NCI-H1417 (cell line): Measurements from ENCODE around the gene PIP5K1B.

Source experiments
- DNase-seq, 3 experiments: peaks; one replicate each; lab custom pipeline; 2025; lab: John Stamatoyannopoulos, UW

The PIP5K1B gene

DNA sequence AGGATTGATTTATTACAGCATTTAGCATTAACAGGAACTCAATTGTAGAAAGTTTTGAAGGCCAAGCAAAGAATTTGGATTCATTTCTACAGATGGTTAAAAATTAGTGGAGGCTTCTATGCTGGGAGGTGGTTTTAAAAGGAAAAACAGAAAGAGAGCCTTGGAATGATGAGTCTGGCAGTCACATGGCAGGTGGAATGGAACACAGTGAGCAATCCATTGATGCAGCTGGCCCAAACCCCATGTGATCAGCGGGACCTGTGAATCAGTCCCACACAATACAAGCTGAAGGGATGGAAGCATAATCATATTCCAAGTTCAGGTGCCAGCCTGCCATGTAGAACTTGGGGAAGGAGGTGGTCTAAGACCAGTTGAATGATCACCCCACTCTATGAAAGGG, 147.9 kb downstream of the PIP5K1B start:
- DNase-seq = no peak

DNA sequence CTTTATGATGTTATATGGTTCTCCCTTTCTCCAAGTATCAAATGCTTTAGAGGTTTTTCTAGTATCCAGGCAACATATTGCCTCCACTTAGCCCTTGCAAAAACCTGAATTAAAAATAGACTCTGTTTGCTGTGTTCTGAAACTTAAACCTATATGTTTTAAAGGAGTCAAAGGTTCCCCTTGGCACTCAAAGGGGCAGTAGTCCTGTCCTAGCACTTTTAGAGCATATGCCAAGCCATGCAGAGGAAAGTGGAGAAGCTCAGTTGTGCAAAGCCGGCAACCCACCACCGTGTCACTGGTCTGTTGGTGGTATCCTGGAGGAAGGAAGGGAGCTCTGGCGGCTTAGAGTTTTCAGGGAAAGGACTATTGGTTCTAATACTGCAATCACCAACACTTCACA, 154.3 kb downstream of the PIP5K1B start:
- no peak for DNase-seq

DNA sequence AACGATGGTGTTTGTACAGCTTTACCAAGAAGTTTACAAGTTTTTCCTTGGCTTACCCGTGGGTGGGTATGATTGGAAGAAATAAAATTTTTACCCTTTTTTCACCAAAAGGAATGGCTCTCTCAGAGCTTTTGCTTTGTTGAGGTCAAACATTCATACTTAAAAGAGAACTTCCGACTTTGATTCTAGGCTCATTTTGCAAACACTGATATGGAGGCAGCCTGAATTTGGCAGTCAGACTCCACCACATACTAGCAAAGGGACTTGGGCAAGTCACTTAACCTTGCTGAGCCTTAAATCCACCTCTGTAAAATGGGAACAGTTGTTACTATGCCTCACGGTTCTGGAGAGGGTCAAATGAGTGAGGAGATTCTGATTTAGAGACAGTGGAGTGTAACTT, 155.4 kb downstream of the PIP5K1B start:
- no peak for DNase-seq

DNA sequence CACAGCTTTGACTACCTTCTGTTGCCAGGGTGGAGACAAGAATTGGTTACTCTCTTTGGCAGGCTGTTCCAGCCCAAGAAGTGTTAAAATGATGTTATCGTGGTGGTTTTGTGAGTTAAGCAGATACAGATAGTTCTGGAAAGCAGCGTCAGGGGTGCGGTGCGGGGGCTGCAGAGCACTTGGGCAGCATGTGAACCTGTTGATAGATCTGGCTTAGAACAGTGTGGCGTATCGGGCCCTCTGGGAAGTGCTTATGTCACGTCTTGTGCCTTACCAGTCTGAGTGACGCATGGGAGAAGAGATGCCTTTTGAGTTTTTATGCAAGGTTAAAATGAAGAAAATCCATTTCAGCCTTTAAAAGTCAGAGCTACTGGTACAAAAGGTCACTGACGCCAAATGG, 156.4 kb downstream of the PIP5K1B start:
- DNase-seq = no peak

DNA sequence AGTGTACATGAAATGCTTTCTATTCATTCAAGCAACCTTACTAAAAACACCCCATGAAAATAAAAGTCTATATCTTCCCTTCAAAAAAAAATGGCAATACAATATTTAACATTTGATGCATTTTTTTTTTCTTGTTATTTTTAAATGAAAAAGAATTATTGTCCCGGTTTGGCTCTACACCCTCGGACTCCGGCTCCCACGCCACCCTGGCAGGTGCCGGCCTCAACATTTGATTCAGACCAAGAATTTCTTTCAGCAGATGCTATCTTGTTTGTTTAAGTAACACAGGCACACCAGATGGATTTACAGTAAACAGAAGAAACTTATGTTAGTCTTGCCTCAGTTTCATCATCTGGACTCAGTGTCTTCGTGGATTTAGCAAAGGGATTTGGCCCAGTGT, 162.0 kb downstream of the PIP5K1B start:
- no peak for DNase-seq

DNA sequence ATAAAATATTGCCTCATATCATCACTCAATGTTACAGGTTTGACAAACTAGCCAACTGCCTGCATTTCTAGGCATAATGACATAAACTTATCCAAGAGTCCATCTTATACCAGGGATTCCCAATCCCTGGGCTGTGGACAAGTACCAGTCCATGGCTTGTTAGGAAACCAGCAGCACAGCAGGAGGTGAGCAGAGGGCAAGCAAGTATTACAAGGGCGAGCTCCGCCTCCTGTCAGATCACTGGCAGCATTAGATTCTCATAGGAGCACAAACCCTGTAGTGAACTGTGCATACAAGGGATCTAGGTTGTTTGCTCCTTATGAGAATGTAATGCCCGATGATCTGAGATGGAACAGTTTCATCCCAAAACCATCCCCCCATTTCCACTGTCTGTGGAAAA, 164.0 kb downstream of the PIP5K1B start:
- DNase-seq = peak in 2 of 3 experiments; percentile 12 to 41

DNA sequence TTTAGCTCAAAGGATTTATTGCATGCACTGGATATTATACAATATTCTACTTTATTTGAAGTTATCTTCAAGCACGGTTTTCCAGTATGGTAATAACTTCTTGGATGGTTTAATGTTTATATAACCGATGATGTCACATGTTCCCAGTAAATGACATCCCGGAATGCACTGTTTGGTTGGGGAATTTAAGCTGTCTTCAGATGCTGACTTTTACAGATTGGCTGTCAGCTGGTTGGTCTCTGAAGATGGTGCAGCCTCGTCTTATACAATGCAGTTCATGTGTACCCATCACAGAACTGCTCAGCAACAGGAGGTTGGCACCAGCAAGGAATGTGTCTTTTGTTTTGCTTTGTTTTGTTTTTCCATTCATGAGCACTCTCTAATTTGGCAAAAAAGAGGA, 165.0 kb downstream of the PIP5K1B start:
- no peak for DNase-seq

DNA sequence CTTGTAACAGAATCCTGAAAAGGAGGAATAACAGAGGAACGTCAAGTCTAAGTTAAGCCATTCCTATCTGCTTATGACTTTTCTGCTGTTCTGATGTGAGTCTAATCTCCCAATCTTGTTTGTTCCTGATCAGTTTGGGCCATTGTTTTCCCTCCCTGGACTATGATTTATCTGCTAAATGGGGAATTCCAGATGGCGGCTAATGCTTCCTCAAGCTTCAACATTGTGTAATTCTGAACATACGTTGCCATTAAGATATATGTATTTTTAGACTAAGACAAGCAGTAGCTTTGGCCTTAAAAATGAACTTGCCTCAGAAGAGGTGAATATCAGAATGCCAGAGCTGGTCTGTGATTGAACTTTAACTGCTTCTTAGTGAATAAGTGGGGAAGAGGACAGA, 166.2 kb downstream of the PIP5K1B start:
- no peak for DNase-seq

DNA sequence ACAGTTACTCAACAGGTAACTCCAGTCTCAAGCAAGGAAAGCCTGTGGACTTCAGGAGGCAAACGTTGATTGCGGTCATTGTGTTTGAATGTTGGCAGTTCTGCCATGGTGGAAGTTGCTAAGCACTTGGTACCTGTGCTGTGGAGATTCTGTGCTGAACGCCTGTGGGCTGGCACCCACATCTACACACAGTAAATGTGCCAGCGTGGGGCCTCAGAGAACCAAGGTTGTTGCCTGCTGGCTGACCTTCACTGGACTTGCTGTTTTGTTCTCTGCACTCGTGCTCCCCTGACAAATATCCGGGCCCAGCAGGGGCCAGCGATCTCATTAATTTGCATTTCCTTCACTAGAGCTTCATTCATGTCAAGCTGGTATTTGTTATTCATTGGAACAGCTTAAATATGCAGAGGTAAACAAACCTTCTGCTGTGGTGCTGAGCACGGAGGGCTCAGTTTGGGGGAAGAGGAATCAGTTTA, 167.0 kb downstream of the PIP5K1B start:
- peak in 2 of 3 experiments; percentile 70 to 85 for DNase-seq

DNA sequence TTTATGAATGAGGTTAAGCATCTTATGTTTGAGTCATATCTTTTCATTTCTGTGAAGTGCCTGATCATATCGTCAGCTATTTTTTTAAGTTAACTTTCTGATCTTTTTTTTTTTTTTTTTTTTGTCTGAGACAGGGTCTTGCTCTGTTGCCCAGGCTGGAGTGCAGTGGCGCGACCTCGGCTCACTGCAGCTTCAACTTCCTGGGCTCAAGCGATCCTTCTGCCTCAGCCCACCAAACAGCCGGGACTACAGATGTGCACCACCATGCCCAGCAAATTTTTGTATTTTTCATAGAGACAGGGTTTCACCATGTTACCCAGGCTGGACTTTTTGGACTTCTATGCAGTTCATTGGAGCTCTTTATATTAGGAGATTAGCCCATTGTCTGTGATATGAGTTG, 168.1 kb downstream of the PIP5K1B start:
- no peak for DNase-seq

DNA sequence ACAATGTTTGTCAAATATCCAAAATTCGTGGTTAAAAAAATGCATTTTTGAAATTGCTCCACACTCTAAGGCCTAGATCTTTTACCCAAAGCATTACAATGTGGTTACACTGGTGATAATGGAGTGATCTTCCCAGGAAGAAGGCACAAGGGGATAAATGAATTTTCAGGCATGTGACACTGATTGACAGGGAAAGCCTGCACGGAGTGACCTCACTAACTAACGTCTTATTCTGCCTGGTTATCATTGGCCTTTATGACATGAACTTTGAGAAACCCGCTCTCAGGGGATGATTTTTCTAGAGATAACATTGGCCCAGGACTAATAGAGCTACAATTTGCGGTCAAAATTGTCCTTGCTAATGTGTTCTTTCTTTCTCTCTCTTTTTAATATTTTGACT, 171.2 kb downstream of the PIP5K1B start:
- no peak for DNase-seq

DNA sequence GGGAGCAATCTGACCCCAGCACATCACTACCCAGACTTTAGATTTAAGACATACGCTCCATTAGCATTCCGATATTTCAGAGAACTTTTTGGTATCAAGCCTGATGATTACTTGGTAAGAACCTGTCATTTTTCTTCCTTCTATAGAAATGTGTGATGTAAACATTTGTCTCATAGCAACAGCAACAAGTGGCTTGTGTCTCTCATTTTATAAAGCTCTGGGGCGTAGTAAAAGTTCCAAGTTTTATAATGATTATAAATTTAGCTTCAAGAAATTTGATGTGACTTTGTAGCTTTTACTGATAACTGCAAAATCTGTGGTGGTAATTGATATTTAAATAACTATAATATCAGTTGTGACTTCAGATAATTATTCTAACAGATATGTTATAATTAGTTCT, 171.6 kb downstream of the PIP5K1B start:
- no peak for DNase-seq

DNA sequence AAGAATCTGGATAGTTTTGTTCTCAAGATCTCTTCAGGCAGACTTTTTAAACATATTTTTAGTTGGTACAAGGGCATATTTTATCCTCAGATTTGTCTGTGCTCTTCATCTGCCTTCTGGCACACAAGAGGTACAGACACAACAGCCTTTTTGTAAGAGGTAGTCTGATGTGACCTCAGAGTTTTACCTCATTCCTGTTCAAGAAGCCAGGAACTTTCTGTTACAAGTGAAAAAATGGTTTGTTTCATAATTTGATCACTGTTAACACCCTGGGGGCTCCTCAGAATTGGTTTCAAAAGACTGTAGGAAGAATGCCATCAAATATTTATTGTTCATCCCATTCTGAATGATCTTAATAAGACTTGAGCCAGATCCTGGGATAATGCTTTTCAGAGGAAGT, 172.2 kb downstream of the PIP5K1B start:
- DNase-seq = no peak

DNA sequence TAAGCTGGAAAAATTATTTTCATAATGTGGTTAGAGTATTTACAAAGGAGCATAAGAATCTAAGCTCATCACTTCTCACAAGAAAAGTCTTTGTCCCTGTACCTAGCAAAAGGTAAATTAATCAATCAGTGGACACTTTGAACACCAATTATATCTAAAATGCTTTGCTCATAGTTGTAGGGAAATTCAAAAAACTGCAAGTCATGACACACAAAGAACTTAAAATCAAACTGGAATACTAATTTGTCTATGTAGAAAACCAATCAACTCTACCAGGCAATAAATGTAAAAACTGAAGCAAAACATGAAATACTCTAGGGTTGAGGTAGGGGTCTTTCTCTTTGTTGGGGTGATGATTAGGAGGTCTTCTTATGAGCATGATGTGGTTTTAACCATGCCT, 173.4 kb downstream of the PIP5K1B start:
- DNase-seq = no peak

DNA sequence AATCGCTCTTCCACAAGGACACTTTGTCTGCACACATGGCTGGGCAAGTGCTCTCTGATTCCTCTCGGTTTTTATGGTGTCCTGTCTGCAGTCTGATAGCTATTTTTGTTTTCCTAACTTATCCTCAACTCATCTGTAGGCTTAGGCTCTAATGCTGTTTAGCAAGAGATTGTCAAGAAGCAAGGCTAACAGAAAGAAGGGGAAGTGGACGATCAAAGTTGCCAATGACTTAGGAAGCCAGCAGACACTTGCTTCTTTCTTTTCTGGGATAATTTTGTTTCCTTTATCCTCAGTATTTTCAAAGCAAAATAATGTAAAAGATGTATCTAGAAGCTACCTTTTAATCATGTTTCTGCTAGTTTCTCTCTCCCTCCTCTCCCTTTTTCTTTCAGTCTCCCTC, 178.2 kb downstream of the PIP5K1B start:
- DNase-seq = no peak

DNA sequence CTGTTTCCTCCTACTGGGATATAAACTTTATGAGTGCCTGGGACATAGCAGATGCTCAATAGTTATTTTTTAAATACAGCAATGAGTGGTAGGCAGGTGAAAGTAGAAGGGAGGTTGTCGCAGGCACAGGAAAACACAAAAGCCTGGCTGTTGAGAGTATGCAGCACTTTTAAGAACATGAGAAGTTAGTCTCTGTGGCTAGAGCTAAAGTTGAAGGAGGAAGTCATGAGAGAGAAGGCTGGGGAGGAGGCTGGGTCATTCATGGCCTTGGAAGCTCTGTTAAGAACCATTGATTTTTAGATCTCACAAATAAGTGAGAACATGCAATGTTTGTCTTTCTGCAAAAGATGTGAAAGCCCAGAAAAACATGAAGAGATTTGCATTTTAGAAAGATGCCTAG, 182.2 kb downstream of the PIP5K1B start:
- DNase-seq = no peak

DNA sequence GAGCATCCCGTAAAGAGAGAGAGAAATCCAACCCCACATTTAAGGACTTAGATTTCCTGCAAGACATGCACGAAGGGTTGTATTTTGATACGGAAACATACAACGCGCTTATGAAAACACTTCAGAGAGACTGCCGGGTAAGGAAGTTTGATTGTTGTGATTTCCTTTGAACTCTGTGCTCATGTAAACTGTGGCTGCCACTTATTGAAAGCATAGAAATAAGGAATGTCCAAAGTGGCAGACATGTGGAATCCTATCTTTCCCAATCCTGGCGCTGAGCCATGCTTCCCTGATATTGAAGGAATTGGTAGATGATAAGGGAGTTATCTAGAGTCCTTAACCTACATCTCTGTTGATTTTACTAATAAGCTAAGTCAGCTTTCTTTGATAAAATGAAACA, 189.5 kb downstream of the PIP5K1B start:
- DNase-seq = no peak

DNA sequence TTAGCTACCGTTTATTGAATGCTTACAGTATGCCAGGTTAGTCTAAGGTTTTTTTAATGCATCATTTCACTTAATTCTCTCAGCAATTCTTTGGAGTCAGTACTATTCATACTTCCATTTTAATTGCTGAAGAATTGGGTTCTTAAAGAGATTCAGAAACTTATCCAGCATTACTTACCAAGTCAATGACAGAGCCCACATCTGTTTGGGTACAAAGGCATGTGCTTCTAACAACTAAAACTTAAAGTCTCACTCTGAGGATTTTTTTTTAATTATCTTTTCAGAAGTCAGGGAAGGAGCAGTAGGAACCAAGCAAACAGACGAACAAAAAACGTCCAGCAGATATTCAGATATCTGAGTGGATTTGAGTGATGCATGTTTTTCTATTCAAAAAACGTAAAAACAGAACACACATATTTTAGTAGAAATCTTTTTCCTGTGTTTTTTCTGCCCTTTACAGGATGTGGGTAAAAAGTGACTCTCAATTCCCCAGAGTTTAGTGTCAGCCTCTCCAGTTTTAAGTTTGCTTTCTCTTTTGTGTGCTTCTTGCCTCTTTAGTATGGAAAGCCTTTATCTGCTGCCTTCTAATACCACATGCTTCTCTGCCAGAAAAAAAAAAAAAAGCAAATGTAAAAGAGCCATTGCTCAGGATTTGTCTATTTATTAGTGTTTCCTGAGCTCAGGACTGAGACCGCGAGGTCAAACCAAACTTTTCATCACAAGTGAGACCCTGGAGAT, 190.9 kb downstream of the PIP5K1B start:
- DNase-seq = no peak

DNA sequence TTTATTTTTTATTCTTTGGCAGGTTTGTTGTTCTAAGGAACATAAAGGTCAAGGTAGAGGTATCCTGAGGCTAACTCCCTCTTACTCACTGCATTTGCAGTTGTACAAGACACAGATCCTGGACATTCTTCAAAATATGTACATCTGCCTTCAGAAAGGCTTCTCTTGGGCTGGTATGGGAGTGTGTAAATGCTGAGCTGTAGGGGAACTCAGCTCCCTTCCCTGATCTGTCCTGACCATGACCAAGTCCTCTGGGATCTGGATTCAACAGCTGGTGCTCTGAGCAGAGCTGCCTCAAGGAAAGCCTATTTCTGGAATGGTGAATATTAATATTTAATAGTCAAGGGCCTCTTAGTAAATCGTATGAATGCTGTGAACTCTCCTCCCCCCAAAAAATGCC, 191.4 kb downstream of the PIP5K1B start:
- DNase-seq = no peak

DNA sequence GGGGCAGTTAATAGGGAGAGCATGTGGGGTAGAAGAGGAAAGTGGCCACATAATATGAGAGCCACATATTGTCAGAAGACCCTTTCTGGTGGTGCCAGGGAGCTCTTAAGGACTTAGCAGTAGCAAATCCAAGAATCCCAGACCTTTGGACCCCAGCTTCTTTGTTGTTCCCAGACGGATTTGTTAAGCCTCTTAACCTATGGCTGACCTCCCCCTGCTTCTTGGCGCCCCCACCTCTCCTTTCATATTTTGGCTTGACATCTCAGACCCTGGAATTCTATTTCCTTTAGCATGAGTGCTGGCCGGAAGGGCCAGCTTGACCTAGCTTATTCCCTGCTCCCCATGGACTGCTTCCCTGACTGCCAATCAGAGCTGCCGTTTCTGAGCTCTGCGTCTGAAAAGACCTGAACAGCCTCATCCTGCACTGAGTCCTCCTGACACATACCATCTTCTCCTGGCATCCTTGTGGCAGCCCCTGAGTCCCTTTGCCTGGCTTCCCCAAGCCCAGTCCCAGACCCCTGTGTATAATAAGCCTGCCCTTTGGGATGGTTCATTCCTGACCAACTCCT, 192.6 kb downstream of the PIP5K1B start:
- DNase-seq = no peak

DNA sequence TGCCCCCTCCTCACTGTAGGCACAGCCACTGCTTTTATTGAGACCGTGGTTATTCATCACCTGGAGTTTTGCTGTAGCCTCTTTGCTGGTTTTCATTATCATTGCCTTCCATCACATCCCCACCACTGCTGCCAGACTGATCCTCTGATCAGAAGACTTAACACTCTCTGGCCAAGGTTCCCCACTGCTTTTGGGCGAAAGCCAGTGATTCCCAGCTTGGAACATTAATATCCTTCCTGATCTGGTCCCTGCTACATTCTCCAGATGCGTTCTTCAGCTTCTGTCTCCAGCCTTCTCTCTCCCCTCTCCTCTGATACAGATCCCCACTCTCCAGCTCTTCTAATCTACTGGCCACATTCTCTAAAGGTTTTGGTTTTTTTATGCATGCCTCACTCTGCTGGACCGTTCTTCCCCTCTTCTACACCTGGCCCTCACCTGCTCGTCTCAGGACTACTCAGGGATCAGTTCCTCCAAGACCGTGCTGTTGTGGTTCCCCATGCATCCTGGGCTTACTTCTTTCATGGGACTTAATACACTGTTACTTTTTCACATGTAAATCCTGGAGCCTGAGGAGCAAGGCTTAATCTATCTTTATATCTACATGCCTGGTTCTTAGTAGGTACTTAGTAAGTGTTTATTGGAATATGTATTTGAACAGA, 193.9 kb downstream of the PIP5K1B start:
- DNase-seq = no peak

DNA sequence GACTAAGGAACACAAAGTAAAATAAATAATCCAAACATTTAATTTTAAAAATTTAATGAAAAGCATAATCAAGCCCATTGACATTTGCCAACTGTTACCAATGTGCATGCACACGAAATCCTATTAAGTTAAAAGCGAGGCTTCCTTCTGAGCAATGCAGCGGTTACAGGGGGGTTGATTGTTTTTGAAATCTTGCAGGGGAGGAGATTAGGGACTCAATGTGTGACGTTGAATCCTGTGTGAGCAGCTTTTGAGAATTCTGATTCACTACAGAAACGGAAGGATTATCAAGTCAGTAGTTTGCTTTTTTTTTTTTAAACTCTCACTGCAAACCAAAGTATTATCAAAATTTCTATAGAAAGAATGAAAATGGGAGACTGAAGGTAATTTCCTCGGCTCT, 199.4 kb downstream of the PIP5K1B start:
- DNase-seq = no peak

DNA sequence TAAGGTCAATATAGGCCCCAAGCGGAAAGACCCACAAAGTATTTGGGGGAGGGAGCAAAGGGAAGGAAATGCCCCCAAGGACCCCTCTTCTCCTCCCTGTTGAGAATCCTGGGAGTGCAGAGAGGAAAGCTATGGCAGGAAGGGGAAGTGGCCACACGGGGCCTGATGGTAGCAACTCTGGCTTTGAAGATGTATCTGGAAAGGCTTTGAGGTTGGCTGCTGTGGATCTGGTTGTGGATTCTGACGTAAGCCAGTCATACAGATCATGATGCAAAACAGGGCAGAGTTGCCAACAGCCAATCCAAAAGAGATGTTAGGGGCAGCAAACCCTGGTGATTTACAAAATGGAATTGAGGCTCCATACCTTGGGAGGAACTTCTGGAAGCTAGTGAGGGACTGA, 200.1 kb downstream of the PIP5K1B start:
- no peak for DNase-seq

DNA sequence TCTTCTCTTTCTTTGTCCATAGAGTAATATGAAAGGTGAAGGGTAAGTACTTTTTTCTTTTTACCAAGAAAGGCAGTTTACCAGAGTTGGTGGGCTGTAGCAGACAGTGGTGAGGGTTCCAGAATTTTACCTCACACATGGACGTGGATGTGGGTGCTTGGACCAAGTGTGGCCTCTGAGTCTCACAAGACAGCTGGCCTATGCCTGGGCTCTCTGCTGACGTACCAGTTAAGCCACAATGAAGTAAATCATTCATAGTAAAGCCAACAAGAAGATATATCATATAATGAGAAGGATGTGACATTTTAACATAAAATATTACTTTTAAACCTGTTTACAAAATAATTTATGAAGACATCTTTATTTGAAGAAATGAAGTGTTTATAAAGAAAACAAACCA, 202.9 kb downstream of the PIP5K1B start:
- no peak for DNase-seq
